DND-41 (cell line): ENCODE data around the gene NR2C1.
"Not testable (repeated sequence)": the region's sequence is repeated elsewhere in the genome, so short reads cannot be mapped to it uniquely, and the experiment has no call there.

ENCODE experiments used
- ATAC-seq: fragments of 200-7000 bp; cut with Tn5 transposase; 3 replicates; pipeline ENCODE4 v1.9.1; 2021; ENCODE audit warnings: low read depth; ENCODE audit not compliant: insufficient read depth
- DNase-seq: peaks from one replicate; pipeline ENCODE4 v3.0.0-alpha.2; 2020
- H2AFZ ChIP-seq: 2 replicates; pipeline ENCODE4 v1.6.0; 2012; ENCODE audit warnings: low read depth, low read length
- H3K27ac ChIP-seq: 2 replicates; pipeline ENCODE4 v1.5.1; 2012; ENCODE audit warnings: low read length, inconsistent platforms
- H3K27me3 ChIP-seq: fragments of 200-600 bp; sonication (generic); 2 replicates; pipeline ENCODE4 v1.6.0; 2012; ENCODE audit warnings: low read length, mild to moderate bottlenecking, inconsistent platforms; ENCODE audit not compliant: insufficient read depth, poor library complexity
- H3K36me3 ChIP-seq: 2 replicates; pipeline ENCODE4 v1.5.1; 2012; ENCODE audit warnings: low read length, inconsistent platforms; ENCODE audit not compliant: insufficient read depth
- H3K4me1 ChIP-seq: 2 replicates; pipeline ENCODE4 v1.5.1; 2012; ENCODE audit warnings: mild to moderate bottlenecking, low read length; ENCODE audit not compliant: insufficient read depth
- H3K4me2 ChIP-seq: 2 replicates; pipeline ENCODE4 v1.6.0; 2012; ENCODE audit warnings: mild to moderate bottlenecking, moderate library complexity, low read length, inconsistent platforms; ENCODE audit not compliant: insufficient read depth
- H3K4me3 ChIP-seq, 2 experiments: fragments of 200-600 bp in 1 of 2; shearing (Covaris generic) in 1 of 2; 2 replicates each; pipeline ENCODE4 v1.5.1; 2012 to 2016; ENCODE audit warnings: inconsistent platforms in 2 of 2, low read length in 2 of 2, mild to moderate bottlenecking in 2 of 2, low read depth in 1 of 2, moderate library complexity in 1 of 2
- H3K79me2 ChIP-seq: 2 replicates; pipeline ENCODE4 v1.6.0; 2012; ENCODE audit warnings: low read length, inconsistent platforms; ENCODE audit not compliant: insufficient read depth
- H3K9ac ChIP-seq: 2 replicates; pipeline ENCODE4 v1.6.0; 2012; ENCODE audit warnings: low read depth, mild to moderate bottlenecking, inconsistent platforms, low read length, moderate library complexity
- H3K9me3 ChIP-seq: 2 replicates; pipeline ENCODE4 v1.5.1; 2012; ENCODE audit warnings: low read length, moderate library complexity, mild to moderate bottlenecking, inconsistent platforms; ENCODE audit not compliant: insufficient read depth, severe bottlenecking
- H4K20me1 ChIP-seq: 2 replicates; pipeline ENCODE4 v1.6.0; 2012; ENCODE audit warnings: low read length; ENCODE audit not compliant: insufficient read depth
- CTCF ChIP-seq: IDR thresholded peaks from 2 replicates; pipeline ENCODE4 v1.5.1; 2012; ENCODE audit warnings: borderline replicate concordance, low read length, moderate library complexity, mild to moderate bottlenecking; ENCODE audit not compliant: poor library complexity, severe bottlenecking; ENCODE audit errors: extremely low read depth
- EZH2 ChIP-seq: IDR thresholded peaks from 3 replicates; pipeline ENCODE4 v1.6.1; 2012; ENCODE audit warnings: borderline replicate concordance, low read depth, mild to moderate bottlenecking, moderate library complexity, low read length, inconsistent platforms; ENCODE audit not compliant: severe bottlenecking

The NR2C1 gene

DNA sequence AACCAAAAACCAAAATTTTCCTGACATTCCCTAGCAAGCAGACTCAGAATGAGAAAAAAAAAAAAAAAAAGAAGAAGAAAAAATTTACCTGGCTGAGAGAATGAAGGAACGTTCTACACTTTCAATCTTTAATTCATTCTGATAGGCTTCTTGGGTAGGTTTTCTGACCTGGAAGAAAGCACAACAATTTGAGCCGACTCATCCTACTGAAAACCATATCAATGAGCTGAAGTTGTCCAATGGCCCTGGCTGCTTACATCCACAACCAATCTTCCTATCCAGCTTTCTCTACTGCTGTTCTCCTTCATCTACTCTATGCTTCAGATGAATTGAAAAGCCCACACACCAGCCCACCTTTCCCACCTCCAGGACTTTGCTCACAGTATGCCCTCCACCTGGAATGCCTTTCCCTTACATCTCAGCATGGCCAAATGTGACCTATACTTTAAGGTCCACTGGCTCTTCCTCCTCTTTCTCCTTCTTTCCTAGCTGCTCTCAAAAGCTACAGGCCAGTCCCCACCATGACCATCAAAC lies 31.6 kb upstream of the NR2C1 start:
- Histone ChIP-seq H3K4me1 (no peaks in the 10 kb centered on the region), H3K36me3 (no peaks in the 10 kb centered on the region)

DNA sequence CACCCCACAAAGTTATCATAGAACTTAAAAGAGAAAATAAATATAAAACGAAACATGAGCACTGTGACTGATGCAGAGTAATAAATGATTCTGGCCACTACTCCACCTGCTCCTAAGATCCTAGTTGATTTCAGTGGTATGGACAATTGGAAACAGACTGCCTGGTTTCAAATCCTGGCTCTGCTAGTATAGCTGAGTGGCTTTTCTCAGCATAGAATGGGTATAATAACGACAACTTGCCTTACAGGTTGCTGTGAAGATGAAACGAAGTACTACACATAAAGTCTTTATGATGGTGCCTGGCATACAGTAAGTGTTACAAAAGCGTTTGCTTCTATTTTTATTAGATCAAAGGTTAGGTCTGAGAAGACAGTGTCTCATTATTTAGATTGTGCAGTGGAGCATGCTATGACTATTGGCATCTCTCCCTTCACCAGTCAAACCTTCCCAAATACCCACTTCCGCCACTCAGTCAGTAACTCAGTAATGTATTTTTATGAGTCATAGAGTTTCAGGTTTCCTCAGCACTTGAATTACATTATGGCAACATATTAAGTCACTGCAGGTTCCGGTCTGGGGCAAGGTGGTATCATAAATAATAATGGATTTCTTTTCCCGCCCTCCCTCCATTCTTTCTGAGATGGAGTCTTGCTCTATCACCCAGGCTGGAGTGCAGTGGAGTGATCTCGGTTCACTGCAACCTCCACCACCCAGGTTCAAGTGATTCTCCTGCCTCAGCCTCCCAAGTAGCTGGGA lies 29.7 kb upstream of the NR2C1 start:
- no peak overlapping the region for H3K4me2 ChIP-seq
- no peak overlapping the region for H3K4me3 ChIP-seq
- H3K4me1 ChIP-seq: no peaks in the 10 kb centered on the region
- DNase-seq (no peak), ATAC-seq (no peak)
- H2AFZ ChIP-seq: no peak overlapping the region
- H3K9ac ChIP-seq: no peak overlapping the region
- TF ChIP-seq EZH2 (no peak), CTCF (no peak)
- no peaks in the 10 kb centered on the region for H3K9me3 ChIP-seq
- H3K27ac ChIP-seq: no peak overlapping the region
- H3K36me3 ChIP-seq: no peaks in the 10 kb centered on the region
- H3K79me2 ChIP-seq: no peaks in the 10 kb centered on the region
- H3K27me3 ChIP-seq: no peaks in the 10 kb centered on the region
- H4K20me1 ChIP-seq: no peaks in the 10 kb centered on the region

More for the DNA sequence above, 31.6 kb upstream of the NR2C1 start:
- Histone ChIP-seq H3K4me3 (no peak overlapping the region), H4K20me1 (no peaks in the 10 kb centered on the region), H3K4me2 (no peak overlapping the region), H3K79me2 (no peaks in the 10 kb centered on the region), H3K9me3 (no peaks in the 10 kb centered on the region), H3K27me3 (no peaks in the 10 kb centered on the region), H2AFZ (no peak overlapping the region), H3K27ac (no peak overlapping the region), H3K9ac (no peak overlapping the region)
- DNase-seq: no peak
- ATAC-seq: no peak
- TF ChIP-seq EZH2 (no peak), CTCF (no peak)

DNA sequence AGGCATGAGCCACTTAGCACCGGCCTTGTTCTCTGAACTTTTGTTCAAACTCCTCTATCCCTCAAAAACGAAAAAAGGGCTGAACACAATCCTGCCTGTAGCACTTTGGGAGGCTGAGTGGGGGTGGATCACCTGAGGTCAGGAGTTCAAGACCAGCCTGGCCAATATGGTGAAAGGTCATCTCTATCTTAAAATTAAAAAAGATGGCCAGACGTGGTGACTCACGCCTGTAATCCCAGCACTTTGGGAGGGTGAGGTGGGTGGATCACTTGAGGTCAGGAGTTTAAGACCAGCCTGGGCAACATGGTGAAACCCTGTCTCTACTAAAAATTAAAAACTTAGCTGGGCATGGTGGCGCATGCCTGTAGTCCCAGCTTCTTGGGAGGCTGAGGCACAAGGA lies 28.5 kb upstream of the NR2C1 start:
- H3K79me2 ChIP-seq, H3K4me2 ChIP-seq, H4K20me1 ChIP-seq, H3K4me3 ChIP-seq, H3K9ac ChIP-seq, H3K27ac ChIP-seq, ATAC-seq, H3K27me3 ChIP-seq, H3K4me1 ChIP-seq, H3K36me3 ChIP-seq, H2AFZ ChIP-seq, DNase-seq, H3K9me3 ChIP-seq: not testable (repeated sequence)

GRCh38 chr12:95100264-95101190 lies 27.1 kb upstream of the NR2C1 start:
- no peak overlapping the region for H3K9ac ChIP-seq
- H3K79me2 ChIP-seq: no peaks in the 10 kb centered on the region
- no peaks in the 10 kb centered on the region for H4K20me1 ChIP-seq
- no peak overlapping the region for H3K27ac ChIP-seq
- ATAC-seq (no peak), DNase-seq (no peak)
- H3K36me3 ChIP-seq: no peaks in the 10 kb centered on the region
- no peaks in the 10 kb centered on the region for H3K27me3 ChIP-seq
- no peak overlapping the region for H3K4me3 ChIP-seq
- no peaks in the 10 kb centered on the region for H3K4me1 ChIP-seq
- no peak overlapping the region for H2AFZ ChIP-seq
- H3K9me3 ChIP-seq: no peaks in the 10 kb centered on the region
- no peak overlapping the region for H3K4me2 ChIP-seq
- TF ChIP-seq CTCF (no peak), EZH2 (no peak)
